ENCODE measurements around the gene GRIN2C. TPM values are rescaled to one million over a fixed set of nuclear protein-coding genes. Genes with fewer than 3 reads are reported as not detected.

Gene GRIN2C
- total RNA-seq, 1 donor from 2014 or later = 1.0 TPM

GRCh38 chr17:74892013-74892841 is 32.5 kb upstream of the GRIN2C start:
- TF ChIP-seq, protein P1, sequence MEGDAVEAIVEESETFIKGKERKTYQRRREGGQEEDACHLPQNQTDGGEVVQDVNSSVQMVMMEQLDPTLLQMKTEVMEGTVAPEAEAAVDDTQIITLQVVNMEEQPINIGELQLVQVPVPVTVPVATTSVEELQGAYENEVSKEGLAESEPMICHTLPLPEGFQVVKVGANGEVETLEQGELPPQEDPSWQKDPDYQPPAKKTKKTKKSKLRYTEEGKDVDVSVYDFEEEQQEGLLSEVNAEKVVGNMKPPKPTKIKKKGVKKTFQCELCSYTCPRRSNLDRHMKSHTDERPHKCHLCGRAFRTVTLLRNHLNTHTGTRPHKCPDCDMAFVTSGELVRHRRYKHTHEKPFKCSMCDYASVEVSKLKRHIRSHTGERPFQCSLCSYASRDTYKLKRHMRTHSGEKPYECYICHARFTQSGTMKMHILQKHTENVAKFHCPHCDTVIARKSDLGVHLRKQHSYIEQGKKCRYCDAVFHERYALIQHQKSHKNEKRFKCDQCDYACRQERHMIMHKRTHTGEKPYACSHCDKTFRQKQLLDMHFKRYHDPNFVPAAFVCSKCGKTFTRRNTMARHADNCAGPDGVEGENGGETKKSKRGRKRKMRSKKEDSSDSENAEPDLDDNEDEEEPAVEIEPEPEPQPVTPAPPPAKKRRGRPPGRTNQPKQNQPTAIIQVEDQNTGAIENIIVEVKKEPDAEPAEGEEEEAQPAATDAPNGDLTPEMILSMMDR (IDR thresholded peaks at IDR 0.05; ENCODE audit: insufficient read depth, low read depth, low read length) = no peak
- no peak for TF ChIP-seq EZH2 (IDR thresholded peaks at IDR 0.05; ENCODE audit: insufficient read depth, low read length)
- Histone ChIP-seq H4K20me1 (ENCODE audit: insufficient read depth, low read length) (no peaks in the 10 kb centered on the region), H3K4me1 (ENCODE audit: insufficient read depth, low read length) (no peaks in the 10 kb centered on the region), H3K4me3 (ENCODE audit: insufficient read depth, low read depth, low read length) (no peak overlapping the region), H3K27me3 (ENCODE audit: insufficient read depth, low read length) (peaks cover 51% of the 10 kb centered on the region), H3K9ac (ENCODE audit: low read length) (no peak overlapping the region), H3K36me3 (ENCODE audit: insufficient read depth, low read length) (no peaks in the 10 kb centered on the region), H3K79me2 (ENCODE audit: insufficient read depth, low read length) (no peaks in the 10 kb centered on the region), H3K27ac (ENCODE audit: low read depth, low read length) (no peak overlapping the region), H3K9me3 (ENCODE audit: insufficient read depth, low read depth, low read length) (no peaks in the 10 kb centered on the region), H3K4me2 (ENCODE audit: low read length) (no peak overlapping the region), H2AFZ (ENCODE audit: low read depth, low read length) (no peak overlapping the region)
- no peak for FAIRE-seq
- Mint-ChIP-seq H3K36me3 (ENCODE audit: low read depth, unreplicated experiment) (no peaks in the 10 kb centered on the region), H3K4me3 (ENCODE audit: unreplicated experiment) (no peak overlapping the region), H3K9me3 (ENCODE audit: unreplicated experiment) (no peaks in the 10 kb centered on the region), H3K27ac (ENCODE audit: unreplicated experiment) (no peak overlapping the region), H3K27me3 (ENCODE audit: low read depth, unreplicated experiment) (peaks cover 55% of the 10 kb centered on the region), H3K4me1 (ENCODE audit: low read depth, unreplicated experiment) (no peaks in the 10 kb centered on the region)
- DNase-seq (ENCODE audit: low read depth) = no peak

DNA sequence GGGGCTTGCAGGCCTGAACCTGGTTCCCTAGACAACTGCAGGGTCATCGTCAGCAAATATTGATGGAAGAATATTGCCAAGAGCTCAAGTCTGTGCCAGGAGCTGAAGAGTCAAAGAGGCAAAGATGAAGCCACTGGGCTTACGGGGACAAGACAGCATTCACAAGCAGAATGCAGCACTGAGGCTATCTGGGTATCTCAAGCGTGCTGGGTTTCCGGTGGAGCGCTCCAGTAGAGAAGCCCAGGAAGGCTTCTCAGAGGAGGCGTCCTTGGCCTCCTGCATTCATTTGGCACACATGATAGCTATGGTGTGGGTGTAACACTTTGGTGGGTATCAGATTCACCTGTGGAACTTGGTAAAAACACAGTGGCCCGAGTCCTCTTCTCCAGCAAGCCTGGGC is 30.9 kb upstream of the GRIN2C start:
- Histone ChIP-seq H3K27ac (ENCODE audit: low read depth, low read length) (no peak overlapping the region), H3K4me2 (ENCODE audit: low read length) (no peak overlapping the region), H3K4me1 (ENCODE audit: insufficient read depth, low read length) (no peaks in the 10 kb centered on the region), H3K79me2 (ENCODE audit: insufficient read depth, low read length) (no peaks in the 10 kb centered on the region), H4K20me1 (ENCODE audit: insufficient read depth, low read length) (no peaks in the 10 kb centered on the region), H2AFZ (ENCODE audit: low read depth, low read length) (no peak overlapping the region), H3K4me3 (ENCODE audit: insufficient read depth, low read depth, low read length) (no peak overlapping the region), H3K27me3 (ENCODE audit: insufficient read depth, low read length) (peaks cover 41% of the 10 kb centered on the region), H3K36me3 (ENCODE audit: insufficient read depth, low read length) (no peaks in the 10 kb centered on the region), H3K9me3 (ENCODE audit: insufficient read depth, low read depth, low read length) (no peaks in the 10 kb centered on the region), H3K9ac (ENCODE audit: low read length) (no peak overlapping the region)
- H3K9me3 Mint-ChIP-seq (ENCODE audit: unreplicated experiment) = no peaks in the 10 kb centered on the region
- peaks cover 43% of the 10 kb centered on the region for H3K27me3 Mint-ChIP-seq (ENCODE audit: low read depth, unreplicated experiment)
- no peak overlapping the region for H3K4me3 Mint-ChIP-seq (ENCODE audit: unreplicated experiment)
- DNase-seq (ENCODE audit: low read depth) (no peak), FAIRE-seq (no peak)
- H3K27ac Mint-ChIP-seq (ENCODE audit: unreplicated experiment) = no peak overlapping the region
- TF ChIP-seq, protein P1 (IDR thresholded peaks at IDR 0.05; ENCODE audit: insufficient read depth, low read depth, low read length) = no peak
- no peak for TF ChIP-seq EZH2 (IDR thresholded peaks at IDR 0.05; ENCODE audit: insufficient read depth, low read length)
- no peaks in the 10 kb centered on the region for H3K4me1 Mint-ChIP-seq (ENCODE audit: low read depth, unreplicated experiment)
- H3K36me3 Mint-ChIP-seq (ENCODE audit: low read depth, unreplicated experiment) = no peaks in the 10 kb centered on the region

- H3K27ac ChIP-seq (ENCODE audit: low read depth, low read length) = no peak overlapping the region
- H3K27me3 Mint-ChIP-seq (ENCODE audit: low read depth, unreplicated experiment) = peaks cover 29% of the 10 kb centered on the region
- H2AFZ ChIP-seq (ENCODE audit: low read depth, low read length) = no peak overlapping the region
- H3K4me3 Mint-ChIP-seq (ENCODE audit: unreplicated experiment) = no peak overlapping the region
- no peaks in the 10 kb centered on the region for H3K36me3 ChIP-seq (ENCODE audit: insufficient read depth, low read length)
- DNase-seq (ENCODE audit: low read depth) = no peak
- no peaks in the 10 kb centered on the region for H3K4me1 ChIP-seq (ENCODE audit: insufficient read depth, low read length)
- H3K4me2 ChIP-seq (ENCODE audit: low read length) = no peak overlapping the region
- no peaks in the 10 kb centered on the region for H3K9me3 Mint-ChIP-seq (ENCODE audit: unreplicated experiment)
- no peaks in the 10 kb centered on the region for H4K20me1 ChIP-seq (ENCODE audit: insufficient read depth, low read length)
- FAIRE-seq = no peak
- H3K4me1 Mint-ChIP-seq (ENCODE audit: low read depth, unreplicated experiment) = no peaks in the 10 kb centered on the region
- no peak overlapping the region for H3K9ac ChIP-seq (ENCODE audit: low read length)
- H3K79me2 ChIP-seq (ENCODE audit: insufficient read depth, low read length) = no peaks in the 10 kb centered on the region
- no peak overlapping the region for H3K27ac Mint-ChIP-seq (ENCODE audit: unreplicated experiment)
- peaks cover 30% of the 10 kb centered on the region for H3K27me3 ChIP-seq (ENCODE audit: insufficient read depth, low read length)
- no peak overlapping the region for H3K4me3 ChIP-seq (ENCODE audit: insufficient read depth, low read depth, low read length)
- H3K9me3 ChIP-seq (ENCODE audit: insufficient read depth, low read depth, low read length) = no peaks in the 10 kb centered on the region
- no peaks in the 10 kb centered on the region for H3K36me3 Mint-ChIP-seq (ENCODE audit: low read depth, unreplicated experiment)
- no peak for TF ChIP-seq EZH2 (IDR thresholded peaks at IDR 0.05; ENCODE audit: insufficient read depth, low read length)
- TF ChIP-seq, protein P1 (IDR thresholded peaks at IDR 0.05; ENCODE audit: insufficient read depth, low read depth, low read length) = no peak
These were observed 28.8 kb upstream of the GRIN2C start for GRCh38 chr17:74888469-74888868.
